GM12872 (cell line): ENCODE data around the gene CCR5AS.

Experiments
- CTCF ChIP-seq: IDR thresholded peaks from 3 replicates; pipeline ENCODE4 v1.5.1; 2011; ENCODE audit warnings: low read depth, mild to moderate bottlenecking, low read length, moderate library complexity; ENCODE audit not compliant: insufficient read depth

Gene CCR5AS

DNA sequence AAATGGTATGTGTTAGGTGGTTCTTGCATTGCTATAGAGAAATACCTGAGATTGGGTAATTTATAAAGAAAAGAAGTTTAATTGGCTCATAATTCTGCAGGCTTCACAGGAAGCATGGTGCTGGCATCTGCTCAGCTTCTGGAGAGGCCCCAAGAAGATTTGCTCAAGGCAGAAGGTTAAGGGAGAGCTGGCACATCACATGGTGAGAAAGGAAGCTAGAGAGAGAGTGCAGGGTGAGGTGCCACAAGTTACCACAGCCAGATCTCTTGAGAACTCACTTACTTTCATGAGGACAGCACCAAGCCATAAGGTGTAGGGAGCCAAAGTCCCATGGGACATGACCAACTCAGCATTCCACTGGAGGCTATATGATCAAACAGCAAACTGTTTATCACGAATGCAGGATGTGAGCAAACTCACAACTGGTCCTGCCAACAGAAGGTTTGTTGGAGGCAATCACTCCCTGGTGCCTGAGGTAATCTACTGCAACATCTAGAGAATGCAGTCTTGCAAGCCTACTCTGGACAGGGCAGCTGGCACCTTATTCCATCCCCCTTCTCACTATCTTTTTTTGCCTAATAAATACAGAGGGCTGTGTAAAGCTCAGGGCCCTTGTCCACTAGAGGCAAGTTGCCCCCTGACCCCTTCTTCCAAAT is 81.1 kb downstream of the CCR5AS start:
- no peak for TF ChIP-seq CTCF

GRCh38 chr3:46324036-46324435 is 82.8 kb downstream of the CCR5AS start:
- TF ChIP-seq CTCF = no peak

- no peak for TF ChIP-seq CTCF
Measured at GRCh38 chr3:46321461-46322104, 85.3 kb downstream of the CCR5AS start.

GRCh38 chr3:46318207-46318927 is 88.5 kb downstream of the CCR5AS start:
- no peak for TF ChIP-seq CTCF

- TF ChIP-seq CTCF = no peak
Measured at GRCh38 chr3:46316206-46316605, 90.7 kb downstream of the CCR5AS start.

GRCh38 chr3:46314517-46314916 is 92.3 kb downstream of the CCR5AS start:
- no peak for TF ChIP-seq CTCF
